Trophoblast cell (in vitro differentiated cells and primary cell): Measurements from ENCODE around the gene MS4A12. TPM values are rescaled to one million over a fixed set of nuclear protein-coding genes. Genes with fewer than 3 reads are reported as not detected.
A peak's percentile ranks its signal among the peaks of the same experiment; 100 is the strongest.
"Not testable (repeated sequence)": the region's sequence is repeated elsewhere in the genome, so short reads cannot be mapped to it uniquely, and the experiment has no call there.

Experiments
- DNase-seq, 2 donors: peaks; one replicate each; pipeline ENCODE4 v3.0.0-alpha.2; 2016
- H2AFZ ChIP-seq: 2 replicates; pipeline ENCODE4 v1.6.1; 2013; ENCODE audit warnings: low read length, moderate library complexity, mild to moderate bottlenecking; ENCODE audit not compliant: insufficient read depth, poor library complexity
- H2AK5ac ChIP-seq: 2 replicates; pipeline ENCODE4 v1.6.1; 2013; ENCODE audit warnings: mild to moderate bottlenecking, low read length
- H2BK120ac ChIP-seq: 2 replicates; pipeline ENCODE4 v1.6.1; 2013; ENCODE audit warnings: low read length, mild to moderate bottlenecking, moderate library complexity; ENCODE audit not compliant: insufficient read depth, poor library complexity
- H2BK12ac ChIP-seq: 2 replicates; pipeline ENCODE4 v1.6.1; 2013; ENCODE audit warnings: mild to moderate bottlenecking, low read length, moderate library complexity
- H2BK5ac ChIP-seq: 2 replicates; pipeline ENCODE4 v1.6.1; 2013; ENCODE audit warnings: low read length, low read depth, moderate library complexity, mild to moderate bottlenecking; ENCODE audit not compliant: poor library complexity
- H3K14ac ChIP-seq: 2 replicates; pipeline ENCODE4 v1.6.1; 2013; ENCODE audit warnings: mild to moderate bottlenecking, low read length
- H3K18ac ChIP-seq: 2 replicates; pipeline ENCODE4 v1.6.1; 2013; ENCODE audit warnings: mild to moderate bottlenecking, low read length
- H3K23ac ChIP-seq: 2 replicates; pipeline ENCODE4 v1.6.1; 2013; ENCODE audit warnings: low read length
- H3K27ac ChIP-seq: 2 replicates; pipeline ENCODE4 v1.5.1; 2013; ENCODE audit warnings: low read depth, mild to moderate bottlenecking, inconsistent platforms, low read length, moderate library complexity
- H3K27me3 ChIP-seq: 2 replicates; pipeline ENCODE4 v1.6.1; 2013; ENCODE audit warnings: inconsistent platforms, mild to moderate bottlenecking, low read length, moderate library complexity; ENCODE audit not compliant: insufficient read depth
- H3K36me3 ChIP-seq, 2 experiments: 1 replicate in 1 of 2; 2 replicates in 1 of 2; pipeline ENCODE4 v1.6.1; 2013; ENCODE audit warnings: low read length in 2 of 2, mild to moderate bottlenecking in 2 of 2, moderate library complexity in 1 of 2; ENCODE audit not compliant: insufficient read depth in 2 of 2, control insufficient read depth in 1 of 2
- H3K4ac ChIP-seq: 2 replicates; pipeline ENCODE4 v1.6.1; 2013; ENCODE audit warnings: low read depth, mild to moderate bottlenecking, low read length, moderate library complexity
- H3K4me1 ChIP-seq, 2 experiments: 1 replicate in 1 of 2; 2 replicates in 1 of 2; pipeline ENCODE4 v1.6.1; 2013; ENCODE audit warnings: low read length in 2 of 2, mild to moderate bottlenecking in 2 of 2, moderate library complexity in 1 of 2; ENCODE audit not compliant: insufficient read depth in 2 of 2, control insufficient read depth in 1 of 2
- H3K4me2 ChIP-seq: 2 replicates; pipeline ENCODE4 v1.6.1; 2013; ENCODE audit warnings: inconsistent platforms, mild to moderate bottlenecking, low read length, moderate library complexity
- H3K4me3 ChIP-seq: 2 replicates; pipeline ENCODE4 v1.5.1; 2013; ENCODE audit warnings: mild to moderate bottlenecking, low read depth, low read length, inconsistent platforms
- H3K79me1 ChIP-seq: one replicate; pipeline ENCODE4 v1.6.1; 2013; ENCODE audit warnings: low read length
- H3K79me2 ChIP-seq: 2 replicates; pipeline ENCODE4 v1.6.1; 2013; ENCODE audit warnings: low read length, mild to moderate bottlenecking; ENCODE audit not compliant: control insufficient read depth, insufficient read depth, poor library complexity
- H3K9ac ChIP-seq: 2 replicates; pipeline ENCODE4 v1.6.1; 2013; ENCODE audit warnings: mild to moderate bottlenecking, low read length
- H3K9me3 ChIP-seq: 2 replicates; pipeline ENCODE4 v1.6.1; 2013; ENCODE audit warnings: low read depth, mild to moderate bottlenecking, control low read depth, inconsistent platforms, low read length; ENCODE audit not compliant: insufficient read depth
- H4K12ac ChIP-seq: 2 replicates; pipeline ENCODE4 v1.6.1; 2013; ENCODE audit warnings: low read depth, mild to moderate bottlenecking, low read length, moderate library complexity
- H4K8ac ChIP-seq: 2 replicates; pipeline ENCODE4 v1.6.1; 2013; ENCODE audit warnings: low read depth, mild to moderate bottlenecking, low read length, moderate library complexity
- H4K91ac ChIP-seq: one replicate; pipeline ENCODE4 v1.6.1; 2013; ENCODE audit warnings: low read depth, mild to moderate bottlenecking, low read length, moderate library complexity
- WGBS: extraction: QIAGEN DNeasy Blood & Tissue Kit; methylation state at CpG from one replicate; pipeline ENCODE4 v1.1.7; 2013; ENCODE audit warnings: missing lambda C conversion rate; ENCODE audit not compliant: insufficient read length, insufficient coverage; ENCODE audit errors: extremely low coverage; 5-methylcytosine and 5-hydroxymethylcytosine counted together
- polyA plus RNA-seq: library from polyadenylated mRNA; stranded (reverse); fragments of 200-250 nt; gene quantifications from 2 replicates; pipeline ENCODE4 v1.2.3, GENCODE V29; 2013

MS4A12 gene
- not detected in 2 replicates for polyA plus RNA-seq

GRCh38 chr11:60492488-60493009, at the start of gene MS4A12:
Gene MS4A12, plus strand, starts transcription at chr11:60492778. Its CDS starts 4,541 bp downstream, at chr11:60497319.
- H3K9me3 ChIP-seq, result no peaks in the 10 kb centered on the region
- H3K4me3 ChIP-seq, result no peak within 1 kb of the TSS
- no peak within 1 kb of the TSS for H2BK5ac ChIP-seq
- H2BK12ac ChIP-seq, result no peak within 1 kb of the TSS
- H3K4ac ChIP-seq, result no peak within 1 kb of the TSS
- no peak within 1 kb of the TSS for H3K14ac ChIP-seq
- H3K27me3 ChIP-seq, result no peaks in the 10 kb centered on the region
- no peaks in the 10 kb centered on the region for H3K79me2 ChIP-seq
- no peak within 1 kb of the TSS for H4K12ac ChIP-seq
- no peak within 1 kb of the TSS for H3K18ac ChIP-seq
- H2BK120ac ChIP-seq, result no peak within 1 kb of the TSS
- DNase-seq, result no peak
- no peak within 1 kb of the TSS for H4K91ac ChIP-seq
- H2AFZ ChIP-seq, result no peak within 1 kb of the TSS
- no peak within 1 kb of the TSS for H3K9ac ChIP-seq
- no peak within 1 kb of the TSS for H3K27ac ChIP-seq
- H2AK5ac ChIP-seq, result no peak within 1 kb of the TSS
- H3K4me2 ChIP-seq, result no peak within 1 kb of the TSS
- H3K36me3 ChIP-seq, result no peaks in the 10 kb centered on the region
- H3K23ac ChIP-seq, result no peak within 1 kb of the TSS
- H4K8ac ChIP-seq, result no peak within 1 kb of the TSS
- H3K79me1 ChIP-seq, result no peaks in the 10 kb centered on the region
- H3K4me1 ChIP-seq, result no peaks in the 10 kb centered on the region
- WGBS, result no CpG with 5 or more reads among the region's 4 CpGs

GRCh38 chr11:60447070-60447469, 45.5 kb upstream of the MS4A12 start:
- H3K36me3 ChIP-seq, result no peaks in the 10 kb centered on the region
- no peak overlapping the region for H2BK12ac ChIP-seq
- no peak overlapping the region for H2BK5ac ChIP-seq
- no peak overlapping the region for H4K8ac ChIP-seq
- H3K9ac ChIP-seq, result no peak overlapping the region
- H3K14ac ChIP-seq, result no peak overlapping the region
- no peak overlapping the region for H3K4me2 ChIP-seq
- H3K4ac ChIP-seq, result no peak overlapping the region
- H3K4me1 ChIP-seq, result no peaks in the 10 kb centered on the region
- no peak overlapping the region for H2BK120ac ChIP-seq
- DNase-seq, result peak in 1 of 2 donors; percentile 34
- H3K79me1 ChIP-seq, result no peaks in the 10 kb centered on the region
- H3K27ac ChIP-seq, result no peak overlapping the region
- H3K4me3 ChIP-seq, result no peak overlapping the region
- H3K18ac ChIP-seq, result no peak overlapping the region
- H2AFZ ChIP-seq, result no peak overlapping the region
- H2AK5ac ChIP-seq, result no peak overlapping the region
- no peaks in the 10 kb centered on the region for H3K27me3 ChIP-seq
- H3K79me2 ChIP-seq, result no peaks in the 10 kb centered on the region
- no peak overlapping the region for H4K12ac ChIP-seq
- no peaks in the 10 kb centered on the region for H3K9me3 ChIP-seq
- peak overlapping the region; percentile 98 for H3K23ac ChIP-seq
- H4K91ac ChIP-seq, result no peak overlapping the region

- Histone ChIP-seq H3K4me2 (no peak overlapping the region), H3K14ac (no peak overlapping the region), H2AFZ (no peak overlapping the region), H2BK12ac (no peak overlapping the region), H3K36me3 (no peaks in the 10 kb centered on the region), H3K4me1 (no peaks in the 10 kb centered on the region), H3K27ac (no peak overlapping the region), H3K79me1 (no peaks in the 10 kb centered on the region), H2BK5ac (no peak overlapping the region), H4K8ac (no peak overlapping the region), H4K91ac (no peak overlapping the region), H3K27me3 (no peaks in the 10 kb centered on the region), H3K4me3 (no peak overlapping the region), H3K23ac (no peak overlapping the region), H3K79me2 (no peaks in the 10 kb centered on the region), H4K12ac (no peak overlapping the region), H2AK5ac (no peak overlapping the region), H3K18ac (no peak overlapping the region), H3K9ac (no peak overlapping the region), H3K4ac (no peak overlapping the region), H3K9me3 (no peaks in the 10 kb centered on the region), H2BK120ac (no peak overlapping the region)
- DNase-seq, result no peak
Measured at GRCh38 chr11:60447846-60448245, 44.7 kb upstream of the MS4A12 start.

- no CpG with 5 or more reads among the region's 32 CpGs for WGBS
- H3K27ac ChIP-seq, H2BK120ac ChIP-seq, H2BK5ac ChIP-seq, H3K4ac ChIP-seq, H2BK12ac ChIP-seq, H3K9me3 ChIP-seq, H3K18ac ChIP-seq, H3K79me2 ChIP-seq, DNase-seq, H2AFZ ChIP-seq, H3K36me3 ChIP-seq, H3K79me1 ChIP-seq, H3K23ac ChIP-seq, H4K8ac ChIP-seq, H4K91ac ChIP-seq, H3K4me3 ChIP-seq, H2AK5ac ChIP-seq, H4K12ac ChIP-seq, H3K27me3 ChIP-seq, H3K4me2 ChIP-seq, H3K9ac ChIP-seq, H3K4me1 ChIP-seq, H3K14ac ChIP-seq: not testable (repeated sequence)
Measured at GRCh38 chr11:60451185-60451584, 41.4 kb upstream of the MS4A12 start.
